Effector CD4-positive, alpha-beta T cell (primary cell): ENCODE results near the gene TAF1A.
A peak's percentile ranks its signal among the peaks of the same experiment; 100 is the strongest.
"Not testable (repeated sequence)": the region's sequence is repeated elsewhere in the genome, so short reads cannot be mapped to it uniquely, and the experiment has no call there.

Experiments used
- DNase-seq: peaks from one replicate; pipeline ENCODE4 v3.0.0-alpha.2; 2020
- total RNA-seq: gene quantifications from one replicate; lab custom pipeline; 2026; lab: John Stamatoyannopoulos, UW

Gene TAF1A
- total RNA-seq: 10.3 reads per million, percentile 32 among the genes with 10 or more reads in this experiment

DNA sequence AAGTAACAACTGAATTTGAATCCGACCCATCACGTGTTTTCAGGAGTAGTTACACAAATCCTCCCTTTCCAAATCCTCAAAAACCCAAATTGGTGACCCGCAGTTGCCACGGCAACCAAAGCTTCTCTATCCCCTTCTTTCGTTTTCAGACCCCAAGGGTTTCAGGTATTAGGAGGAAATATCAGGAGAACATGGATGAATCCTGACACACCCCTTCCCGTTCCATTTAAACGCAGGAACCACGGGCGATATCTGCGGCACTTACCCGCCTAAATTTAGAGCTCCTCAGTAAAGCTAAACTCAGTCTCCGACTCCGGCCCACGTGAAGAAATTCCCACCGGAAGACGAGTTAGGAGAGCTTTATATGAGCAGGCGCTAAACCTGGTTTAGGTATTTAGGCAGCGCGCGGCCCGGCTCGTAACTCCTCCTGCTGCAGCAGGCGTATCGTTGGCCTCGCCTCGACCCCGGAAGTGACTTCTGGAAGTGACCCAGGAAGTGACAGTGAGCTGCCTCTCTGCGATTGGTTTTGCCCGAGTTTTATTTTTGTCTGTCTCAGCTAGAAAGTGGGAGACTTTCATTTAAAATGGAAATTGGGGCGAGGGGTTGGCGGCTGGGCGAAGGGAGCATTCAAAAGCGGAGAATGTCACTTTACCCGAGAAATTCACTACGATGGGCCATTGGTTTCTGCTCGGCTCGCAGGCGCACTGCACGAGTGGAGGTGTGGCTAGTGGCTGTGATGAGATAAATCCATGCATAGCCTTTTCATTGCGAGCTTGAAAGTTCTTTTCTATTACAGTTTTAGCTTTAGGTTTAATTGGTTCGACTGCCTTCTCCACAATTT is at the start of gene TAF1A:
TSS of gene TAF1A (minus strand) at position 472 of the 841 bp plus-strand sequence.
- DNase-seq: peak; percentile 85

DNA sequence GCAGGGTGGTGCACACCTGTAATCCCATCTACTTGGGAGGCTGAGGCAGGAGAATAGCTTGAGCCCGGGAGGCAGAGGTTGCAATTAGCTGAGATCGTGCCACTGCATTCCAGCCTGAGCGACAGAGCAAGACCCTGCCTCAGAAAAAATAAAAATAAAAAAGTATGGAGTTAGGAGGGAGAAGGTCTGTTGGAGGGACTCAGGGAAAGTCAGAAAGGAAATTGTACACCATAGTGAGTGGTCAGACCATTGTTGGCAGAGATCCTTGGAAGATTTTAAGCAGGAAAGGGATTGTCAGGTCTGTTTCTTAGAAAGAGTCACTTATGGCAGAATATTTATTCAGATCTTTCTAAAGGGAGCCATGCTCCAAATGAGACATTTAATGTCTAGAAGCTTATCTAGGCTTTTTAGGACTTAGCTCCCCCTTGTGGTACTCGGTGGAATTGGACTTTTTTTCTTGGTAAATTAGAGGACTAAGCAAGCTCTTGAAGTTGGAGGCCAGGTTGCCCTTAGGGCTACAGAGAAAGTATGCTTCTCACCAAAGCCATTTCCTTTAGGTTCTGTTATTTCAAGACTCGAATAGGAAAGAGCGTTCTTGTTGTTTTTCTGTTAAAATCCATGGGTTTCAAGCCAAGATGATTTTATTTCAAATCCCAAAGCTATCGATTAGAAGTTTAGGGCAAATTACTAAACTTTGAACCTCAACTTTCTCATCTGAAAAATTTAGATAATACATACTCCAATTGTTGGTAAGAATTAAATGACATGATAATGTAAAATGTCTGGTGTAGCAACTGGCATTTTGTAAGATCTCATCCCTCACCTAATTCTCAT is 44.7 kb upstream of the TAF1A start:
- peak; percentile 65 for DNase-seq

DNA sequence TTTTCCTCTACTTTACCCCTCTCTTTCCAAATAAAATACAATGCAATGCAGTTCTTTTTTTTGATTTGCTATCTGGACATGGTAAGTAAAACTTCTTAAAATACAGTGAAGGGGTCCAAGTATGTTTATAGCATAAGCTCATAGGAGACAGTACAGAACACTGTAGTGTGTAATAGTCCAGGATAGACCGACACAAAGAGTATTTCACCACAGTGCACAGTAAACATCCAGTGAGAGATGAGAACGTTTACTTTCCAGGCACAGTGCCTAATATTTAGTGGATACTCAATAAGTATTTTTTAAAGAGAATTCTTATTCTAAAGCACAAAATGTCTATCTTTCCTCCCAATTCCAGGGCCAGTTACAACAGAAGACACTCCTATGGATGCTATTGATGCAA is 43.0 kb upstream of the TAF1A start:
- DNase-seq: no peak

DNA sequence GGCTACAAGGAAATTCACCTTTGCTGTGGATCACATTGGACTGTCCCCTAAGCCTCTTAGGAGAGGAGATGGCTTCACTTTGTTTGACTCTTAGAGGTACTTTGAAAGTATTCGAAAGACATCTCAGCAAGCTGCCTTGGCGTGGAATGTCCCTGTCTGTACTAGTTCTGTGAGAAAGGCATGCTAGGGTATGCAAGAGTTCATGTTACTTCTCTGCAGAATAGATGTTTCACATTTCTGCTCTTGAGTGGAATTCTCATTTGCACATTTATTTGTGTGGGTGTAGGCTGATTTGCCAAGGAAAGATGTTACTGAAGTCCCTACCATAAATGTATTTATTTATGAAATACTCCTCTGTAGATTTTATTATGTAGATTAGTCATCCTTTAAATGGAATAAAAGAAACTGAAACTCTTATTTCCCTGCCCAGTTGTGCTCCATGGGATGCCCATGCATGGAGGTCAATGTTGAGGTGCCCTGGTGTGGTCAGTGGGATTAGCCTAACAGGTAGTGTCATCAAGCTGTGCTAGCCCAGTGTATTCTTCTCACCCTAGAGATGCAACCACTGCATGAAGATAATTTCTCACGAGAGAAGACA is 42.0 kb upstream of the TAF1A start:
- no peak for DNase-seq

DNA sequence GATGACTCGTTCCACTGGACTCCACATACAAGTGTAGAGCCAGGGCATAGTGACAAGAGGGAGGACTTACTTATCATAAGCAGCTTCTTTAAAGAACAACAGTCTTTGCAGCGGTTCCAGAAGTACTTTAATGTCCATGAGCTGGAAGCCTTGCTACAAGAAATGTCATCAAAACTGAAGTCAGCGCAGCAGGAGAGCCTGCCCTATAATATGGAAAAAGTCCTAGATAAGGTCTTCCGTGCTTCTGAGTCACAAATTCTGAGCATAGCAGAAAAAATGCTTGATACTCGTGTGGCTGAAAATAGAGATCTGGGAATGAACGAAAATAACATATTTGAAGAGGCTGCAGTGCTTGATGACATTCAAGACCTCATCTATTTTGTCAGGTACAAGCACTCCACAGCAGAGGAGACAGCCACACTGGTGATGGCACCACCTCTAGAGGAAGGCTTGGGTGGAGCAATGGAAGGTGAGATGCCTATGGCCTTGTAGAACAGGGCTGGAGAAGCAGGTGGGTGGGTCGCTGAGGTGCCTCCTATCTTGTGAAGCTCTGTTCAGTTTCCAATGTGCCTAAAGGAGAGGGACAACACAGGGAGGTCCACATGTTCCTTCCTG is 40.3 kb upstream of the TAF1A start:
- DNase-seq: no peak

DNA sequence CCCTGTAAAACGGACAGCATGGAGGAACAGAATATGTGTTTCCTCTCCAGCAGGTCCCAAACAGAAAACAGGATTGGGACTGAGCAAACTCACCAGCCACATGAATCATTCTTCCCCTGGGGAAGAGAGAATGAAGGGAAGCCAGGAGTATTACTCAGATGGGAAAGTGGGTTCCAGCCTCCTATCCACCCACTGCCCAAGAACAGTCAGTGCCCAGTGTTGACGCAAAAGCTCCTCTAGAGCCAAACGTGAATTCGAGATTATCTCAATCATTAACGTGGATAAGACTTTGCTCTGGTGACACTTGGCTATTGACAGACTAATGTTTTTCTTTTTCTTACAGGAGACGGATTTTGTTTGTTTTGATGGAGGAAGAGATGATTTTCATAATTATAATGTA is 37.5 kb upstream of the TAF1A start:
- DNase-seq: no peak

DNA sequence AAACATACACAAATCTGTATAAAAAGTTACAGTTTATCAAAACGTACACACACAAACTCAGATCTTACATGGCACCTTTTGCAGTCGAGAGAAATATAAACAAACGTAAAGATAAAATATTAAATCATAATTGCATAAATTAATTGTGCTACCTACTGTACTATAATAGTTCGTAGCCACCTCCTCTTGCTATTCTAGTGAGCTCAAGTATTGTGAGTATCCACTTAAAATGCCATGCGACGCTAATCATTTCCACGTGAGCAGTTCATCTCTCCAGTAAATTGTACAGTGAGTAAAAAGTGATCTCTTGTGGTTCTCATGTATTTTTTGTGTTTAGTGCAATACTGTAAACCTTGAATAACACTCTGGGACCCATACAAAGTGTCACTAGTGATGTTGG is 34.5 kb upstream of the TAF1A start:
- DNase-seq: no peak

DNA sequence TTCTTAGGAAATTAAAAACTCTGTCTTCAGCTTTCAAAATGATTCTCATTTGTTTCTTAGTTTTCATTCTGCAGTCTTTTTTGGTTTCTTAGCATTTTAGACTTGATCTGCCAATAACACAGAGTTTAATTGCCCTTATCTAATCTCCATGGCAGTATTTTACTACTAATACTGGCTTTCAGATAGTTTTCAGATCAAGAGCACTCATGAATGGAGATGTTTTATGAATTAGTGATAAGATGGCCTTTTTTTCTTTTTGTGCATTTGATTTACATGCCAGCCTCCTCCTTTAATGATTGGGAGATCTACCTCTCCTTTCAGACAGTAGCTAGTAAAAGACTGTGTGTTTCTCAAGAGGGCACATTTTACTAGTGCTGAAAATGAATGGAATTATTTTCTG is 33.7 kb upstream of the TAF1A start:
- DNase-seq: no peak

DNA sequence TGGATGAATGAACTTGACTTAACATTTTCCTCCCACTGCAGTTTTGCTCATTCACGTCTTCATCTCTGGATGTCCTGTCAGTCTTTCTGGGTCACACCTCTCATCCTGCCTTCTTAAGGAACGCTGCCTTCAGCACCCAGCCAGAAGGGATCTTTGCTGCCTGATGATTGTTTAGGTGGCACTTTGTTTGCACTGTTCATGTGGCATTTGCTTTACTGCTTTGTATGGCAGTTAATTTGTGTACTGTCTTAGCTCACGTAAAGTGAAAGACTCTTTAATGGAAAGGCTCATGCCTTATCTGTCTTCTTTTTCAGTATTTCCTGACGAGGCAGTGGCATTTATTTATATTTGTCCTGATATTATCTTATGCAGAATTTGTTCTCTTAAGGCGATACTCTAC is 33.0 kb upstream of the TAF1A start:
- DNase-seq: no peak

DNA sequence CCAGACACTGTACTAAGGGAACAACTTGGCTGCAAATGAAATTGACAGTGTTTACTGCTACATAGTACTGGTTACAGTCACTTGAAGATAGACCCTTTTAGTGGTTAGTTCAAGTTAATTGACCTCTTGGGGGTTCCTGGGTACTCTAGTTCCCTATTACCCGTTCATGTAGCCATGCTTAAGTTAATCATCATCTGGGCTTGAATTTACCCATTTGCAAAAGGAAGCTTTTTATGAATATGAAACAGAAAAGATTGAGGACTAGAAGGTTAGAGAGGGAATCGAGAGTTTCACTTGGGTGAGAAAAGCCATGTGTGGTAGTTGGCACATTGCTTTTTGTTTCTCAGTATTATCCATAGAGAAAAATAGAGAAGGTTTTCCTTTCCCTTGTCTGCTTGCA is 30.8 kb upstream of the TAF1A start:
- no peak for DNase-seq

DNA sequence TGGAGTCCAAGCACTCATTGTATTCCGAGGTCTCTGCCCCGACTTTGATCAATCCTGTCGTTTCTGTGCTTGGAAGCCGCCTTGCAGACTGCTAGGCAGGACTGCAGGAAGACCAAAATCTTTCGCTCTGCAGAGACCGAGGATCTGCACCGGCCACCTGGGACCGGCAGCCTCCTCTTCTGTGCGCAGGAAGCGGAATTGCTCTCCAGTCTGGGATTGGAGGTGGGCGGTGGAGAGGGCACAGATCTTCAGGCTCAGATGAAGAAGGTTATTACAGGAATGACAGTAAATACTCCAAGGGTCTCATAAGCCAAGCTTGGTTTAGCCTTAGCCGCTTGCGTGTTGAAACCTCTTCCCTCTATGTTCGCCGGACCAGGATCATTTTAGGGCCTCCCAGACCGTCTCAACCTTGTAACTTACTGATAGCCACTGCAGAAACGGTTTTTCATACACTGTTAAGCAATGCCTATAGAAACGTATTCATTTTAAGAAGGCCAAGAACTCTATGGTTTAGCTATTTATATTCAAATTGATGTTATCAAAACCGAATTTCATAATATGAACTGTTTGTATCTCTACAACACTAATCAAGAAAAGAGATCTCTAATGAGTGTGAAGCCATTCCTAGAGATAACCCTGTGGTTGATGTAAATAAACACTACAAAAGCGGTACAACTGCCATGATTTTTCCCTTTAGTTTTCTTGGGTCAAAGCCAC is 29.3 kb upstream of the TAF1A start:
- no peak for DNase-seq

DNA sequence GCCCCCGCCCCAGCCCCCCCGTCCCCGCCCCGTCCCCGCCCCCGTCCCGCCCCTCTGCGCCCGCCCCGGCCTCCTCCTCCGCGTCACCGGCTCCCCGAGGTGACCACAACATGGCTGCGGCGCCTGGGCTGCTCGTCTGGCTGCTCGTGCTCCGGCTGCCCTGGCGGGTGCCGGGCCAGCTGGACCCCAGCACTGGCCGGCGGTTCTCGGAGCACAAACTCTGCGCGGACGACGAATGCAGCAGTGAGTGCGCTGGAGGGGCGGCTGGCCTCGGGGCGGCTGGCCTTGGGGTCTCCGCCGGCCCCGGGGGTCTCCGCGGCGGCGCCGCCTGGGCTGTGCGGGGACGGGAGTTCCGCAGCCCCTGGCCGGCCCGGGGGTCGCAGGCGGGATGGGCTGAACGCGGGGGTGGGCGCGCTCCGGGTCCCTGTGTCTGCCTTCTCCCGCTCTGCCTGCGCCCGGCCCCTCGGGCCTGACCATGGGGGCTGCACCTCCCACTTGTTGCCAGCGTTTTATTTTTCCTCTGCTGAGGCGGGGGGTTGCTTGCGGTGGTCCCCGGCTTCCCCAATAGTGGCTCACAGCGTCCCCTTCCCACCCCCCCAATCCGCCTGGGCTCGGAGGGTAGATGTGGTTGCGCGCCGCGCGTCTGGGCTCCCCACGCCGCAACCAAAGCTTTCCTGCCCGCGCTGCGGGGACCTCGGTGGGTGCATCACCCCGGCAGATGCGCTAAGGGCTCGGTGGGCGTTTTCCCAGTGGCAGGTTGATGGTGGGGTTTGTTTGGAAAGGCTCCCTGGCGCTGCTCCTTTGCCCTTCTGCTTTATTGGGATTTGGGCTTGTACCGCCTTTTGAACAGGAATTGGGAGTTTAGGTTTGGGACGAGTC is 28.5 kb upstream of the TAF1A start, which contains the start of gene MIA3:
TSS of gene MIA3 (plus strand) at position 97 of the 879 bp plus-strand sequence. CDS start at position 111, 14 bp downstream.
- peak; percentile 81 for DNase-seq

DNA sequence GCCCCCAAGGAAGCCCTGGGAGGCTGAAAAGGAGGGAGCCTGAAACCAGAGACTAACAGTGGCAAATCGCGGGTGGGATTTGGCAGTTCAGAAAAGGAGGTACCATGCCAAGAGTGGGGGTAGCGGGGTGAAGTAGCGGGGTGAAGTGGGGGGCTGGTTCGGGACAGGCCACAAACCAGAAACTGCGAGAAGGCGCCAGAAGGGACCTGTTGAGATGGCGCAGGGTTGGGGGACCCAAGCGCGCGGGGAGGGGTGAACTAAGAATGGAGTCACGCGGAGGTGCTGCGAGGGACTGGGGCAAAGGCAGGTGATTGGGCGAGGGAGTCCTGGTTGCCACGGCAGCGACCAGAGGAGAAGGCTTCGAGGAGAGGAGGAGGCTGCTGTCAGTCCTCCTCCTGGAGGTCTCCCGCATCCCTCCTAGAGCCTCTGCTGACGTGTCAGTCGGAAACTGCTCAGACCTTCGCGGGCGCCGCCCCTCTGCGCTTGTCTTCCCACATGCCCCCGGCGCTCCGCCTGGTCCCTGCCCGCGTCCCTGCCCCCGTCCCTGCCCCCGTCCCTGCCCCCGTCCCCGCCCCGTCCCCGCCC is 27.7 kb upstream of the TAF1A start:
- peak; percentile 92 for DNase-seq

DNA sequence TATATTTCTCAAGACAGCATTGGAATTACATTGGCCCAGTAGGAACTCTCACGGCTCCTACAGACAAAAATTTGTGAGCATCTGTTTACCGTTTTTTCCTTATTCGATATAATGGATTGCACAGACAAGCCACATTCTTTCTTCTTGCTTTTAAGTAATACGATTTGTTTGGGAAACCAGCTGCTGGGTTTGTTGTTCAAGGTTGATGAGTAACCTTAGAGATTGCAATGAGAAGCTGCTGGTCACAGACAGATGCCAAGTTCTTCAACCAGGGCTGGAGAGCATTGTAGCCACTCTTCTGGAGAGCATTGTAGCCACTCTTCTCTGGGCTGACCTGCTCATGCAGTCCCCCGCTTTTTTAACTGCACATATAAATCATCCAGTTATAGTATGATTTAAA is 26.8 kb upstream of the TAF1A start:
- DNase-seq: no peak

DNA sequence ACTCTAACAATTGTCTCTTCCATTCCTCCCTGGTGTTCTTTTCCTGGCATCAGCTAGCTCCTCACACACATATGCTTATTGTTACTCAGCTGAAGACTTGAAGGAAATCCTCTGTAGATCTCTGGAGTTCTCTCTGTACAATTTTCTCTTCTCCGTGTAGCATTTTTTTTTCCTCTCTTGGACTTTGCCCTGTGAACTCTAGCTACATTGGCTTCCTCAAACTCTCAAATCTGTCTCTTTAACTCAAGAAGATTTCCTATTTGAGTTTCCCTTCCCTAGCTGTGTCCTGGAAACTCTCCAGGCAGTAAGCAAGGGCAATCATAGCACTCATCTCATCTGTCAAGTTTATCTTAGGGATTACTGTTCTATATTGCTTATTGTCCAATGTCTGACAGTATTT is 23.9 kb upstream of the TAF1A start:
- DNase-seq: no peak

DNA sequence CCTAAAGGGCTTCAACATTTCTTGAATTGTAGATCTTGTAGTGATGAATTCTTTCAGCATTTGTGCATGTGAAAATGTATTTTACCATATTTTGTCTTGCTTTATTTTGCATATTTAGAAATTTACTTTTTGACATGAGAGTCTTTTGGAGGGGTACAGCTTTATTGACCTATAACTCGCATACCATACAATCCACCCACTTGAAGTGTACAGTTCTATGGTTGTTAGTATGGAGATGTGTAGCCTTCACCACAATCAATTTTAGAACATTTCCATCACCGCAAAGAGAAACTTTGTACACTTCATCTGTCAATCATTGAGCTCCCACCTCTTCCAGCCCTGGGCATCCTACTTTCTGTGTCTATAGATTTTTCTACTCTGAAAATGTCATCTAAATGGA is 21.0 kb upstream of the TAF1A start:
- DNase-seq: no peak

DNA sequence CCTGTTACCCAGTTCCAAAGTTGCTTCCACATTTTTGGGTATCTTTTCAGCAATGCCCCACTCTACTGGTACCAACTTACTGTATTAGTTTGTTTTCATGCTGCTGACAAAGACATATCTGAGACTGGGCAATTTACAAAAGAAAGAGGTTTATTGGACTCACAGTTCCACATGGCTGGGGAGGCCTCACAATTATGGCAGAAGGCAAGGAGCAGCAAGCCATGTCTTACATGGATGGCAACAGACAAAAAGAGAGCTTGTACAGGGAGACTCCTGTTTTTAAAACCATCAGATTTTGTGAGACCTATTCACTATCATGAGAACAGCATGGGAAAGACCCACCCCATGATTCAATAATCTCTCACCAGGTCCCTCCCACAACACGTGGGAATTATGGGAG is 19.4 kb upstream of the TAF1A start:
- DNase-seq: not testable (repeated sequence)

DNA sequence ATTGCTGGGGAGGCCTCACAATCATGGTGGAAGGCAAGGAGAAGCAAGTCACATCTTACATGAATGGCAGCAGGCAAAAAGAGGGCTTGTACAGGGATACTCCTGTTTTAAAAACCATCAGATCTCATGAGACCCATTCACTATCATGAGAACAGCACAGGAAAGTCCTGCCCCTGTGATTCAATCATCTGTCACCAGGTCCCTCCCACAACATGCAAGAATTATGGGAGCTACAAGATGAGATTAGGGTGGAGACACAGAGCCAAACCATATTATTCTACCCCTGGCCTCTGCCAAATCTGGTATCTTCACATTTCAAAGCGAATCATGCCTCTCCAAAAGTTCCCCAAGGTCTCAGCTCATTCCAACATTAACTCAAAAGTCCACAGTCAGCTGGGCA is 17.0 kb upstream of the TAF1A start:
- no peak for DNase-seq

DNA sequence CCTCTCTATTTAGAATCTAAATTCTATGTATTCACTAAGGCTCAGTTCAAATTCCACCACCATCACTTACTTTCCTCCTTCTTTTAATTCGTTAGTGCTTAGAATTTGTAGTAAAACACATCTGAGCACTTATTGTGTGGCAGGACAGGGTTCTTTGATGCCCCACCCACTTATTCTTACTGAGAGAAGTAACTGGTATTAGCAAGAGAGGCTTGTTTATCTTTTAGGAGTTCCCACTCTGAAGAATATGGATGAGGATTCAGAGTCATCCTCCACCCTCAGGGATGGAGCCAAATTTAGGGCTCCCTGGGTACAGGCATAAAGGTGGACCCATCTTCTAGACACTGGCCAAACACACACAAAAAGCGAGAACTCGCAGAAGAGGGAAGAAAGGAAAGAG is 11.5 kb upstream of the TAF1A start:
- DNase-seq: no peak

DNA sequence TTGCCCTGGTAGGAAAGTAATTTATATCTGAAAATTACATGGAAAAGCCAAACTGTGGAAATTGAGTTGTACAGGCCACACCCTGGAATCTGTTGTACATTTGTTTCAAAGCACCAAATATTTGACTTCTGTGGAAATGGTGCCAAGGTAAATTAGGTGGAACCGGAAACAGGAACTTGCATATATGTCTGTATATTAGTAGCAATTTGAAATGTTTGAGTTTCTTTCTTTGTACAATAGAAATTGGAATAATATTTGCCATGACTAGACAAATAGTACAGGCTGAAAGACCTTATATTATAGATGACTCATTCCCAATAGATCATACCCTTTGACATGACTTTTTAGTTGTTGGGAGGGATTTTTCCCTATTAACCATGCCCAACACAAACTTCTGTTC is 10.5 kb upstream of the TAF1A start:
- DNase-seq: no peak

DNA sequence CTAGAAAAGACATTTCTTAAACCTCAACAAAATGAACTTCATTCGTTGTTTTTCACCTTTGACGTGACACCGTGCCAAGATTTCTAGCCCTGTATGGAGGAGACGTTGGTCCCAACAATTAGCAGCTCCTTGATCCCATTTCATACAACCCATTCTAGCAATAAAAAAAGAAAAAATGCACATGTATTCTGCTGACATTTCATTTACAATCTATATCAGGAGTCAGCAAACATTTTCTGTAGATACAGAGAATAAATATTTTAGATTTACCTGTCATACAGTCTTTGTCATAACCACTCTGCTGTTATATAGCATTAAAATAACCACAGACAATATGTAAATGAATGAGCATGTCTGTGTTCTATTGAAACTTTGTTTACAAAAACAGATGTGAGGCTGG is 7.0 kb upstream of the TAF1A start:
- DNase-seq: no peak
